ENCODE data around the gene LRIT2. TPM values are rescaled to one million over a fixed set of nuclear protein-coding genes. Genes with fewer than 3 reads are reported as not detected.
A peak's percentile ranks its signal among the peaks of the same experiment; 100 is the strongest.

LRIT2 gene
- total RNA-seq, 1 donor from 2014 or later = not detected

GRCh38 chr10:84195044-84195830 lies 30.1 kb downstream of the LRIT2 start:
- H3K27ac Mint-ChIP-seq = no peak overlapping the region
- no peaks in the 10 kb centered on the region for H3K36me3 Mint-ChIP-seq (ENCODE audit: low read depth)
- H3K4me3 Mint-ChIP-seq = peak overlapping the region; percentile 60
- peaks cover 39% of the 10 kb centered on the region for H3K27me3 Mint-ChIP-seq
- ATAC-seq (ENCODE audit: low read depth) (no peak), DNase-seq (no peak)
- CTCF ChIA-PET = interaction anchor here (3.6 kb wide), 1 partner anchor 48 kb away, joined by 15 read pairs; no protein-coding TSS in a partner anchor
- peaks cover 7% of the 10 kb centered on the region for H3K4me1 Mint-ChIP-seq
- no peaks in the 10 kb centered on the region for H3K9me3 Mint-ChIP-seq
- intact Hi-C loops (cut with micrococcal nuclease) = loop anchor here (2.0 kb wide), 1 partner anchor 16 kb away; no protein-coding TSS in a partner anchor
- POLR2A ChIA-PET = interaction anchor here (0.8 to 1.3 kb wide), 2 partner anchors 28 to 56 kb away, joined by 3 to 4 read pairs; partner anchors contain the start of gene GHITM
- TF ChIP-seq CTCF (IDR thresholded peaks at IDR 0.05) = no peak

- DNase-seq = peak; percentile 34
- Mint-ChIP-seq H3K27ac (no peak within 1 kb of the TSS), H3K36me3 (ENCODE audit: low read depth) (no peaks in the 10 kb centered on the region), H3K9me3 (no peaks in the 10 kb centered on the region), H3K27me3 (peaks cover 39% of the 10 kb centered on the region), H3K4me1 (peaks cover 7% of the 10 kb centered on the region), H3K4me3 (peak within 1 kb of the TSS; percentile 60)
- POLR2A ChIA-PET = interaction anchor here (0.8 to 1.3 kb wide), 2 partner anchors 28 to 55 kb away, joined by 3 to 4 read pairs; partner anchors contain the start of gene GHITM
- peak; percentile 80 for ATAC-seq (ENCODE audit: low read depth)
- intact Hi-C loops (cut with micrococcal nuclease) = loop anchor here (2.0 kb wide), 1 partner anchor 16 kb away; no protein-coding TSS in a partner anchor
- TF ChIP-seq CTCF (IDR thresholded peaks at IDR 0.05) = no peak
- CTCF ChIA-PET = interaction anchor here (1.0 to 1.4 kb wide), 2 partner anchors 45 to 47 kb away, joined by 3 to 10 read pairs; no protein-coding TSS in a partner anchor
Observed at GRCh38 chr10:84194424-84195043, 30.8 kb downstream of the LRIT2 start, which contains the start of gene CDHR1. Gene CDHR1 (plus strand): TSS chr10:84194537. CDS start chr10:84194761, 224 bp downstream.

DNA sequence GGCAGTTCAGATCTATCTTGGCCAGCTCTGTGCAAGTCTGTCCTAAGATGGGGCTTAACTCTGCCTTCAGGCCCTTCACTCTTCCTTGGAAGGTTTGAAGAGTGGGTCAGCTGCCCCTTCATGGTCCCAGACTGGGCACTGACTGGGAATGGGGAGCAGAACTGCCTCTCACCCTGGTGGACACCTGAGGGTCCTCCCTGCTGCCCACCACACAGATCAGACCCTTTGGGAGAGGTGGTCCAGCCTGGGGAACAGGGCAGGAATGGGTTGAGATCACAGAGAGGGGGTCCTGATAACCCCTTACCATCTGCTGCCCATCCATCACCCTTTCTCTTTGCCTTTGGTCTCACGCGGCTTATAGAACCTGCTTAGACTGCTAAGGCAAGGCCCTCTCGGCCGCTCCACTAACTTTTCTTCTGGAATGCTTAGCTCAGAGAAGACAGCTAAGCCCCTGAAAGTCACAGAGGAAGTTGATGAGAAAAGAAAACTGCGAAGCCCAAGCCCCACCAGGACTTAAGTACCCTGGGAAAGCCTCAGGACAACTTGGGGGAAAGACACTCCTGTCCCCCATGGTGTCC lies 31.4 kb downstream of the LRIT2 start:
- Mint-ChIP-seq H3K4me3 (peak overlapping the region; percentile 60), H3K36me3 (ENCODE audit: low read depth) (no peaks in the 10 kb centered on the region), H3K9me3 (no peaks in the 10 kb centered on the region), H3K4me1 (peaks cover 7% of the 10 kb centered on the region), H3K27me3 (peaks cover 45% of the 10 kb centered on the region), H3K27ac (no peak overlapping the region)
- ATAC-seq (ENCODE audit: low read depth) = no peak
- DNase-seq = no peak
- POLR2A ChIA-PET = no interaction called here
- intact Hi-C loops (cut with micrococcal nuclease) = loop anchor here (2.0 kb wide), 1 partner anchor 15 kb away; no protein-coding TSS in a partner anchor
- CTCF ChIA-PET = interaction anchor here (1.0 to 1.4 kb wide), 2 partner anchors 45 to 46 kb away, joined by 3 to 10 read pairs; no protein-coding TSS in a partner anchor
- TF ChIP-seq CTCF (IDR thresholded peaks at IDR 0.05) = no peak

DNA sequence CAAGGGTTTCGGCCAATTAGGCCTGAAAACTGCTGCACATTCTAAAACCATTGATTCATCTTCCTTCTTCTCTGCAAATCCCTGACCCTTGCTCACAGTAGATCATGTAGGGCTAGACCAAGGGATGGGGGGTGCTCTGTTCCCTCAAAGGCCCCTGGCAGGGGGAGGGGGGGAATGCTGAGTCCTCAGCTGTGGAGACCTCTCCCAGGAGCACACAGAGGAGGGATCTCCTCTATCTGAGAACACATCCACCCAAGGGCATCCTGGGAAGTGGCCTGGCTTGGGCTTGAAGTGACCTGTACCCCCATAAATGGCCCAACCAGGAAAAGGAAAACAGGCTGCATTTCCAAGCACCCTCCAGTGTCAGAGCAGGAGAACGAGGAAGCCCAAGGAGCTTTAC lies 32.0 kb downstream of the LRIT2 start:
- ATAC-seq (ENCODE audit: low read depth) (no peak), DNase-seq (no peak)
- TF ChIP-seq CTCF (IDR thresholded peaks at IDR 0.05) = no peak
- Mint-ChIP-seq H3K27ac (no peak overlapping the region), H3K27me3 (peaks cover 44% of the 10 kb centered on the region), H3K9me3 (no peaks in the 10 kb centered on the region), H3K4me1 (peaks cover 7% of the 10 kb centered on the region), H3K4me3 (no peak overlapping the region), H3K36me3 (ENCODE audit: low read depth) (no peaks in the 10 kb centered on the region)
- ChIA-PET CTCF (interaction anchor here (1.4 kb wide), 1 partner anchor 46 kb away, joined by 10 read pairs; no protein-coding TSS in a partner anchor), POLR2A (no interaction called here)
- intact Hi-C loops (cut with micrococcal nuclease) = no loop called here
